ENCODE measurements around the gene ZNF750. TPM values are rescaled to one million over a fixed set of nuclear protein-coding genes. Genes with fewer than 3 reads are reported as not detected.

The ZNF750 gene
- total RNA-seq, 8 experiments from 2014 or later = 0.07 to 2.5 (median 0.42) TPM

- ATAC-seq (replicated peaks in 6 of 8) = no peak
- 95 to 100% (median 95%) methylated on average over 3 to 11 of the region's 15 CpGs; no CpG with 5 or more reads in 7 of the 10 experiments for WGBS, 10 experiments
- Histone ChIP-seq H3K27ac (no peak overlapping the region), H3K4me3 (no peak overlapping the region), H3K4me1 (replicated peaks in 1 of 2) (peaks cover 0 to 3% of the 10 kb centered on the region in 2 donors)
- in situ Hi-C loops (cut with MboI; ENCODE audit: low pct_unique_long_range_greater_than_20kb in 2 of 9, low sequenced_read_pairs in 9 of 9, unreplicated experiment in 9 of 9) = no loop called here
Measured at GRCh38 chr17:82879241-82879640, 39.4 kb upstream of the ZNF750 start.

GRCh38 chr17:82878527-82878926 lies 38.7 kb upstream of the ZNF750 start:
- Histone ChIP-seq H3K27ac (no peak overlapping the region), H3K4me3 (no peak overlapping the region), H3K4me1 (replicated peaks in 1 of 2) (peaks cover 0 to 3% of the 10 kb centered on the region in 2 donors)
- no peak for ATAC-seq (replicated peaks in 6 of 8)
- 80 to 100% (median 95%) methylated on average over 1 to 5 of the region's 9 CpGs; no CpG with 5 or more reads in 2 of the 10 experiments for WGBS, 10 experiments
- in situ Hi-C loops (cut with MboI; ENCODE audit: low pct_unique_long_range_greater_than_20kb in 2 of 9, low sequenced_read_pairs in 9 of 9, unreplicated experiment in 9 of 9) = no loop called here

- peak; percentile 80 to 98 (median 96) for ATAC-seq (replicated peaks in 6 of 8)
- Histone ChIP-seq H3K27ac (no peak overlapping the region), H3K4me1 (replicated peaks in 1 of 2) (peaks cover 0 to 3% of the 10 kb centered on the region in 2 donors), H3K4me3 (no peak overlapping the region)
- in situ Hi-C loops (cut with MboI; ENCODE audit: low pct_unique_long_range_greater_than_20kb in 2 of 9, low sequenced_read_pairs in 9 of 9, unreplicated experiment in 9 of 9) = no loop called here
- WGBS, 10 experiments = 30 to 90% (median 70%) methylated on average over 4 to 10 of the region's 14 CpGs
Measured at GRCh38 chr17:82876602-82877379, 37.0 kb upstream of the ZNF750 start.

GRCh38 chr17:82876149-82876548 lies 36.3 kb upstream of the ZNF750 start:
- in situ Hi-C loops (cut with MboI; ENCODE audit: low pct_unique_long_range_greater_than_20kb in 2 of 9, low sequenced_read_pairs in 9 of 9, unreplicated experiment in 9 of 9) = no loop called here
- Histone ChIP-seq H3K4me1 (replicated peaks in 1 of 2) (peaks cover 0 to 3% of the 10 kb centered on the region in 2 donors), H3K27ac (no peak overlapping the region), H3K4me3 (no peak overlapping the region)
- WGBS, 10 experiments = 58 to 100% (median 85%) methylated on average over 1 to 18 of the region's 18 CpGs; no CpG with 5 or more reads in 1 of the 10 experiments
- peak in 3 of 8 experiments; percentile 18 to 87 (median 50) for ATAC-seq (replicated peaks in 6 of 8)

- WGBS, 10 experiments = 72 to 100% (median 92%) methylated on average over 2 to 17 of the region's 19 CpGs; no CpG with 5 or more reads in 1 of the 10 experiments
- Histone ChIP-seq H3K4me3 (no peak overlapping the region), H3K4me1 (replicated peaks in 1 of 2) (peaks cover 0 to 3% of the 10 kb centered on the region in 2 donors), H3K27ac (peak overlapping the region in 1 of 2 donors; percentile 39)
- in situ Hi-C loops (cut with MboI; ENCODE audit: low pct_unique_long_range_greater_than_20kb in 2 of 9, low sequenced_read_pairs in 9 of 9, unreplicated experiment in 9 of 9) = no loop called here
- no peak for ATAC-seq (replicated peaks in 6 of 8)
Measured at GRCh38 chr17:82875407-82875856, 35.6 kb upstream of the ZNF750 start.

- H3K4me1 ChIP-seq (replicated peaks in 1 of 2) = peaks cover 0 to 3% of the 10 kb centered on the region in 2 donors
- H3K4me3 ChIP-seq = no peak overlapping the region
- H3K27ac ChIP-seq = no peak overlapping the region
- no peak for ATAC-seq (replicated peaks in 6 of 8)
- in situ Hi-C loops (cut with MboI; ENCODE audit: low pct_unique_long_range_greater_than_20kb in 2 of 9, low sequenced_read_pairs in 9 of 9, unreplicated experiment in 9 of 9) = no loop called here
- WGBS, 10 experiments = 80 to 100% (median 89%) methylated on average over 2 to 14 of the region's 34 CpGs; no CpG with 5 or more reads in 6 of the 10 experiments
Measured at GRCh38 chr17:82874011-82874835, 34.4 kb upstream of the ZNF750 start.

- ATAC-seq (replicated peaks in 6 of 8) = no peak
- Histone ChIP-seq H3K4me1 (replicated peaks in 1 of 2) (peaks cover 0 to 3% of the 10 kb centered on the region in 2 donors), H3K4me3 (no peak overlapping the region), H3K27ac (no peak overlapping the region)
- WGBS, 10 experiments = 80 to 100% (median 90%) methylated on average over 1 to 8 of the region's 19 CpGs; no CpG with 5 or more reads in 5 of the 10 experiments
- in situ Hi-C loops (cut with MboI; ENCODE audit: low pct_unique_long_range_greater_than_20kb in 2 of 9, low sequenced_read_pairs in 9 of 9, unreplicated experiment in 9 of 9) = no loop called here
Measured at GRCh38 chr17:82873521-82873920, 33.7 kb upstream of the ZNF750 start.

GRCh38 chr17:82872591-82873520 lies 33.0 kb upstream of the ZNF750 start:
- Histone ChIP-seq H3K27ac (no peak overlapping the region), H3K4me3 (no peak overlapping the region), H3K4me1 (replicated peaks in 1 of 2) (peaks cover 0 to 3% of the 10 kb centered on the region in 2 donors)
- ATAC-seq (replicated peaks in 6 of 8) = no peak
- in situ Hi-C loops (cut with MboI; ENCODE audit: low pct_unique_long_range_greater_than_20kb in 2 of 9, low sequenced_read_pairs in 9 of 9, unreplicated experiment in 9 of 9) = no loop called here
- 80 to 100% (median 91%) methylated on average over 1 to 9 of the region's 33 CpGs; no CpG with 5 or more reads in 5 of the 10 experiments for WGBS, 10 experiments

- no peak overlapping the region for H3K27ac ChIP-seq
- ATAC-seq (replicated peaks in 6 of 8) = no peak
- in situ Hi-C loops (cut with MboI; ENCODE audit: low pct_unique_long_range_greater_than_20kb in 2 of 9, low sequenced_read_pairs in 9 of 9, unreplicated experiment in 9 of 9) = no loop called here
- H3K4me3 ChIP-seq = no peak overlapping the region
- 60 to 93% (median 89%) methylated on average over 1 to 12 of the region's 41 CpGs; no CpG with 5 or more reads in 4 of the 10 experiments for WGBS, 10 experiments
- peaks cover 6% of the 10 kb centered on the region in 2 donors for H3K4me1 ChIP-seq (replicated peaks in 1 of 2)
Measured at GRCh38 chr17:82871776-82872561, 32.1 kb upstream of the ZNF750 start.

GRCh38 chr17:82871056-82871775 lies 31.4 kb upstream of the ZNF750 start:
- no peak overlapping the region for H3K27ac ChIP-seq
- ATAC-seq (replicated peaks in 6 of 8) = no peak
- WGBS, 10 experiments = 72 to 100% (median 97%) methylated on average over 2 to 10 of the region's 31 CpGs; no CpG with 5 or more reads in 3 of the 10 experiments
- peaks cover 12 to 14% of the 10 kb centered on the region in 2 donors for H3K4me1 ChIP-seq (replicated peaks in 1 of 2)
- in situ Hi-C loops (cut with MboI; ENCODE audit: low pct_unique_long_range_greater_than_20kb in 2 of 9, low sequenced_read_pairs in 9 of 9, unreplicated experiment in 9 of 9) = no loop called here
- H3K4me3 ChIP-seq = no peak overlapping the region

- ATAC-seq (replicated peaks in 6 of 8) = no peak
- H3K4me3 ChIP-seq = no peak overlapping the region
- peaks cover 18% of the 10 kb centered on the region in 2 donors for H3K4me1 ChIP-seq (replicated peaks in 1 of 2)
- 80 to 97% (median 92%) methylated on average over 1 to 5 of the region's 14 CpGs; no CpG with 5 or more reads in 6 of the 10 experiments for WGBS, 10 experiments
- in situ Hi-C loops (cut with MboI; ENCODE audit: low pct_unique_long_range_greater_than_20kb in 2 of 9, low sequenced_read_pairs in 9 of 9, unreplicated experiment in 9 of 9) = no loop called here
- no peak overlapping the region for H3K27ac ChIP-seq
Measured at GRCh38 chr17:82870541-82870940, 30.7 kb upstream of the ZNF750 start.

All from motor neuron (in vitro differentiated cells).